ENCODE measurements around the gene POLE.
"Not testable (repeated sequence)": the region's sequence is repeated elsewhere in the genome, so short reads cannot be mapped to it uniquely, and the experiment has no call there.

POLE gene

GRCh38 chr12:132717011-132717410 lies 29.9 kb upstream of the POLE start:
- no peak for DNase-seq

- DNase-seq, result no peak
Observed at GRCh38 chr12:132716356-132716755, 29.2 kb upstream of the POLE start.

DNA sequence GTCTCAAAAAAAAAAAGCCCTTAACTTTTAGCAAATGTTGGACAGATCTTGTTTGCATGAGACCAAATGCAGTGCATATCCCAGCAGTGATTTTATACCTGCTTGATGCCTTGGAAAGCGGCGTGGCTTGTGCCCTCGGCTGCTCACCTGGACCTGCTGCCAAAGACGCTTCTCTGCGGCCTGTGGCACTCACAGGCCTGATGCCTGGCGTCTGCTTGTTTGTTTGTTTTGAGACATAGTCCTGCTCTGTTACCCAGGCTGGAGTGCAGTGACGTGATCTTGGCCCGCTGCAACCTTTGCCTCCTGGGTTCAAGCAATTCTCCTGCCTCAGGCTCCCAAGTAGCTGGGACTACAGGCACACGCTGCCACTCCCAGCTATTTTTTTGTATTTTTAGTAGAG lies 28.7 kb upstream of the POLE start:
- no peak for DNase-seq

DNA sequence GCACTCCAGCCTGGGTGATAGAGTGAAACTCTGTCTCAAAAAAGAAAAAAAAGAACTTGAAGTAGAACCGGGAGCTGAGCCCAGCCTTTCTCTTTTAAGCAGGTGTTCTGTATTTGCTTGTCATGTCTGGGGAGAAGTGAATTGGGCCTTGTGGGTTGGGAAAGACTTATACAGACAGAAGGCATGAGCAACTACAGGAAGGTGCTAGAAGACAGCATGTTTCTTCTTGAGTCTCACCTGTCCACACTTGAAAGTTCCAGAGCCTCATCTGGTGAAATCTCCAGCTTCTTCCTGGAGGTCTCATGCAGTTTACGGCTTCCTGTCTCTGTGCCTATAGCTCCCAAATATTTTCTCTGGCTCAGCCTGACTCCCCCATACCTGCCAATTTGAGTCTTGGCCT lies 26.0 kb upstream of the POLE start:
- no peak for DNase-seq

GRCh38 chr12:132711080-132711843 lies 24.1 kb upstream of the POLE start:
- no peak for DNase-seq

GRCh38 chr12:132710405-132711079 lies 23.4 kb upstream of the POLE start, which contains the start of gene PGAM5:
Gene PGAM5 (plus strand): TSS chr12:132710842. CDS start chr12:132710877, 35 bp downstream.
- peak; percentile 96 for DNase-seq

DNA sequence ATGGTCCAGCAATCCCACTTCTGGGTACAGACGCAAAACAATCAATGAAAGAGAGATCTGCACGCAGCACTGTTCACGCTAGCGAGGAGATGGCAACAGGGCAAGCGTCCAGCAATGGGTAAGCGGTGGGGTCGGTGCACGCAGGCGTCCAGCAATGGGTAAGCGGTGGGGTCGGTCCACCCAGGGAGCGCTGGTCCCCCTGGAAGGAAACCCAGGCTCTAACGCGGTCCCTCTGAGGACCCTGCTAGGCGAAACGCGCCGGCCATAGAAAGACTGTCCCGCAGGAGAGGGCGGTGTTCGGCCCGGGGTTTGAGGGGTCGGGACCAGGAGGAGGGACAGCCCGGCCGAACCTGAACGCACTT lies 22.9 kb upstream of the POLE start:
- no peak for DNase-seq

GRCh38 chr12:132708150-132708549 lies 21.0 kb upstream of the POLE start:
- DNase-seq, result no peak

GRCh38 chr12:132707241-132707640 lies 20.1 kb upstream of the POLE start:
- no peak for DNase-seq

DNA sequence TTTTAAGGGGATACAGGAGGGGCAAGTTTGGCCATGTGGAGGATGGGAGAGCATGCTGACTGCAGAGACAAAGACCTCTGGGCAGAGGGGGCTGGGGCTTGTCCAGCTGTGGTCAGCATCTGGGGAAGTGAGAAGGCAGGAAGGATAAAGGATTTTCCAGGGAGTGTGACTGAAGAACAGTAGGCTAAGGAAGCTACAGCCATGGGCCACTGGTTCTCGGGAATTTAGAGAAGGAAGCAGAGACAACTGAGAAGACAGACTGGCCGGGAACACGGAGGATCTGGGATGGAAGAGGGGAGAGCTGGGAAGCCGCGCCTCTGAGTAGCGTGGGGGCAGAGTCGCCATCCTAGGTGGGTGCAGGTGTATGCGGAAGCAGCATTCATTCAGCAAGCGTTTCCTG lies 16.5 kb upstream of the POLE start:
- DNase-seq, result no peak

- no peak for DNase-seq
Observed at GRCh38 chr12:132702640-132703039, 15.5 kb upstream of the POLE start.

- no peak for DNase-seq
Observed at GRCh38 chr12:132700212-132700822, 13.2 kb upstream of the POLE start.

GRCh38 chr12:132698341-132698740 lies 11.2 kb upstream of the POLE start:
- no peak for DNase-seq

DNA sequence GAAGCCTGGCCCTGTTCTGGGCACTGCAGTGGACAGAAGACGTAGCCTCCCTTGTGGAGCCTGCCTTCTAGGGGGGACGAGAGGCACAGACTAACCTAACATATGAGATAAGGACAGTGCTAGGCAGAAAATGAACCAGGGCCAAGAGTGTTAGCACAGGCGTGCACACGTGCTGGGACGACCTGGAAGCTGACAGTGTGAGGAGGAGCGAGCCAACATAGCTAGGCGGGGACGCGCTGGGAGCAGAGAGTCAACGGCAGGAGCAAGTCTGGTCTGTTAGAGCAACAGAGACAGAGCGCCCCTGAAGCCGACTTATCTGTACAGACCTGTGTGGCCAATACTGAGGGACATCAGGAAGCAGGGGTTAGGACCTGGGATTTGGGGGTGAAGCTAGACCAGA lies 8.3 kb upstream of the POLE start:
- DNase-seq, result no peak

DNA sequence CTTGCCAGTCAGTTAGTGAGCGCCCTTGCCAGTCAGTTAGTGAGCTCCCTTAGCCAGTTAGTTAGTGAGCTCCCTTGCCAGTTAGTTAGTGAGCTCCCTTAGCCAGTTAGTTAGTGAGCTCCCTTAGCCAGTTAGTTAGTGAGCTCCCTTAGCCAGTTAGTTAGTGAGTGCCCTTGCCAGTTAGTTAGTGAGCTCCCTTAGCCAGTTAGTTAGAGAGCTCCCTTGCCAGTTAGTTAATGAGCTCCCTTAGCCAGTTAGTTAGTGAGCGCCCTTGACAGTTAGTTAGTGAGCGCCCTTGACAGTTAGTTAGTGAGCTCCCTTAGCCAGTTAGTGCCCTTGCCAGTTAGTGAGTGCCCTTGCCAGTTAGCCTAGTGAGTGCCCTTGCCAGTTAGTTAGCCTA lies 7.7 kb upstream of the POLE start:
- DNase-seq, result not testable (repeated sequence)

- not testable (repeated sequence) for DNase-seq
Observed at GRCh38 chr12:132692030-132692429, 4.9 kb upstream of the POLE start.

GRCh38 chr12:132690112-132690511 lies 3.0 kb upstream of the POLE start:
- no peak for DNase-seq

GRCh38 chr12:132689227-132689626 lies 2.1 kb upstream of the POLE start:
- no peak for DNase-seq

DNA sequence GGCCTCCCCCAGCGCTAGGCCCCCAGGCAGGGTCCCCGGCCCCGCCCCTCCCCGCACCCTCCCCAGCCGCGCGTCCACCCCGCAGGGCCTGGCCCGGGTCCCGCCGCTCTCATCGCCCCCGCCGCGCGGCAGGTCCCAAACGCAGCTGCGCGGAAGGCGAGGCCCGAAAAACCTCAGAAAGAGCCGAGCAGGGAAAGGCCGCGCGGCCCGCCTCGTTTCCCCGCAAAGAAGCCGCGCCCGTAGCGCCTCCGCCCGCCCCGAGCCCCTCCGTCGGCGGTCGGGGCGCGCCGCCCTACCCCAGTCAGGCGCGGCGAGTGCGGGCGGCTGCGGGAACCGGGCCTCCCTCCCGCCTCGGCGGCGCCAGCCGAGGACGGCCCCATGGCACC lies 324 bp downstream of the POLE start:
- DNase-seq, result peak; percentile 20

DNA sequence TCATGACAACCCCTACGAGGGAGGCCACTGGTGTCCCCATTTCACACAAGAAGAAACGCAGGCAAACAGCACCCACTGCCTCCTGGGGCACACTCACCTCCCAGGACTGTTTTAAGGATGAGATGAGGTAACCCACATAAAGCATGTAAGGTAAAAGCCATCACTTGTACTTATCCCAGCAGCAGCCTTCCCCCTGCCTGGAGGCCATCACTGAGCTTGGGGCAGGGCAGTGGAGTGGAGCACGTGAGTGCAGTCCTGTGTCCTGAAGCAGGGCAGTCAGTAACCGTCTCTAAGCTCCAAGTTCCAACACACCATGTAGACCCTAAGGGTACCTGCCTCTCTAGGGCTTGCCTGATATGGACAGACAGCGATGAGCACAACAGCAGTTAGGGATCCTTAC lies 1.7 kb downstream of the POLE start:
- no peak for DNase-seq

DNA sequence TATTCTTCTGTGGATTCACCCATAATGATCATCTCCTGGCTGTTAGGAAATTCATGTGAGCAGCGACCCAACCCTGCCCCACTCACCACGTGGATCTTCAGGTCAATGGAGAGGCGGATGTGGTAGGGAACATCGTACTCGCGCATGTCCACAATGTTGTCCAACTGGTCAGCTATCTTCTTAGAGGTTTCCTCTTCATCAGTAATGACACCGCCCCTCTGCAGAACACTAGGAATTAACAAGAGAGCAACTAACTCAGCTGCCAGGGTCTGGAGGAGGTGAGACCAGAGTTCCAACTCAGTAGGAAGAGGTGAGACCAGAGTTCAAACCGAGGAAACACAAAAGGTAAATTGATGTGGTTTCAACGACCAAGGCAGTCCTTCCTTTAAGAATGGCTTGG lies 9.7 kb downstream of the POLE start:
- no peak for DNase-seq

DNA sequence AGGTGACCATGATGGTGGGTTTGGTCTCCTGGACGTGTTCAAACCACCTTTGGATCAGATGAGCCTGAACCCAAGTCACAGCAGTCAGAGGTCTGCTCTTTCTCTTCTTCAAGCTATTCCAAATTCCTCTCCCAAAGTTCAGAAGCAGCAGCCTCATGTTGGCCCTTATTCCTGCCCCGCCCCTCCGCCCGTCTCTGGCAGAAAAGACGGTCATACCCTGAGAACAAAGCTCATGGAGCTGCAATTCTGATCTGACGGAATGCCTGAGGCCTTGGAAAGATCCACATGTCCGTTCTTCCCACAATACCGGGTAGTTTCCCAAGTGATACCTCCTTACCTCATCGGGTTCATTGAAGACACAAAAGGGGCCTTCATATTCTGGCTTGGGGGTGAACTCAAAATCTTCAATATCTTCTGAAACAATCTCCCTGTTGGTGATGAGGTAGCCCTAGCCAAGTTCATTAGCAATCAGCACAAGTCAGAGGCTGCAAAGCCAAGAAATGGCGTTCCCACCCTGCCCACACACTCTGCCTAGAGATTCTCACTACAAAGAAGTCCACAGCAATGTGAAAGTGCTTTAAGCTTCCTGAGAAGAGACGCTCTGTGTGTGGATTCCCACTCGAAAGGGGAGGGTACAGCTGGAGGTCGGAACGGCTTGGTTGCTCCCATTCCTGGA lies 11.2 kb downstream of the POLE start:
- DNase-seq, result no peak

DNA sequence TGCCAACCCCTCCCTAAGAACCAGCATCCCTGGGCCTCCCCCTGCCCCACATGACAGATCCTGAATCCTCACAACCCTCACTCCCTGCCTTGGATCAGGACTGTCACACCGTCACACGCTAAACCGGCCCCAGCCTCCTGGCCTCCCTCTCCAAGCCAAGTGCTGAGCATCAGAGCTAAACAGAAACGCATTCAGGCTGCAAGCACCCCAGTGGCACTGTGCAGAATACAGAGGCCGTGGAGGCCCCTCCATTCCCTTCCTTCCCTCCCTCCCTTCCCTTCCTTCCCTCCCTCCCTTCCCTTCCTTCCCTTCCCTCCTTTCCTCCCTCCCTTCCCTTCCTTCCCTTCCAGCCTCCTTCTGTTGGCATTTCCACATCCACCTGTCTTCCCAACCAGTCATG lies 12.6 kb downstream of the POLE start:
- DNase-seq, result no peak
